Heart left ventricle (tissue), 16 donors: Measurements from ENCODE around the gene INO80C. TPM values are rescaled to one million over a fixed set of nuclear protein-coding genes. Genes with fewer than 3 reads are reported as not detected.

ENCODE experiments used
- ATAC-seq, 4 donors: fragments of 200-7000 bp; cut with Tn5 transposase; one replicate each; pipeline ENCODE4 v1.9.1; 2020 to 2022; ENCODE audit warnings: moderate library complexity in 4 of 4, mild to moderate bottlenecking in 3 of 4, moderate number of reproducible peaks in 1 of 4
- DNase-seq, 5 donors: peaks; one replicate each; pipeline ENCODE4 v3.0.0-alpha.2; 2020
- H3K27ac ChIP-seq, 12 donors: fragments of 200-600 bp; sonication (generic) in 4 of 12; one replicate each; pipeline versions ENCODE4 v1.5.0 to v1.8.0; 2016 to 2022; ENCODE audit warnings: mild to moderate bottlenecking in 2 of 12
- H3K27me3 ChIP-seq, 9 donors: fragments of 200-600 bp; sonication (generic) in 2 of 9; one replicate each; pipeline versions ENCODE4 v1.5.1 to v1.8.0; 2016 to 2022; ENCODE audit warnings: mild to moderate bottlenecking in 3 of 9
- H3K36me3 ChIP-seq, 9 donors: fragments of 200-600 bp; sonication (generic) in 2 of 9; one replicate each; pipeline versions ENCODE4 v1.5.0 to v1.8.0; 2018 to 2022; ENCODE audit warnings: mild to moderate bottlenecking in 2 of 9
- H3K4me1 ChIP-seq, 12 donors: fragments of 200-600 bp; sonication (generic) in 4 of 12; one replicate each; pipeline versions ENCODE4 v1.5.0 to v1.8.0; 2016 to 2022; ENCODE audit warnings: mild to moderate bottlenecking in 3 of 12
- H3K4me3 ChIP-seq, 12 donors: fragments of 200-600 bp; sonication (generic) in 4 of 12; one replicate each; pipeline versions ENCODE4 v1.5.0 to v1.8.0; 2017 to 2022; ENCODE audit warnings: mild to moderate bottlenecking in 9 of 12, moderate library complexity in 4 of 12
- H3K9me3 ChIP-seq, 12 donors: fragments of 200-600 bp; sonication (generic) in 4 of 12; one replicate each; pipeline versions ENCODE4 v1.5.0 to v1.8.0; 2016 to 2022; ENCODE audit warnings: mild to moderate bottlenecking in 1 of 12
- CTCF ChIP-seq, 12 donors: fragments of 200-600 bp; sonication (generic) in 4 of 12; IDR thresholded peaks; one replicate each; pipeline versions ENCODE4 v1.5.0 to v1.8.0; 2018 to 2022; ENCODE audit warnings: antibody characterized with exemption in 12 of 12, mild to moderate bottlenecking in 5 of 12
- POLR2A ChIP-seq, 2 donors: fragments of 450-650 bp; IDR thresholded peaks; one replicate each; pipeline ENCODE4 v1.6.1; 2017; ENCODE audit warnings: antibody characterized with exemption in 2 of 2, mild to moderate bottlenecking in 2 of 2, moderate library complexity in 2 of 2
- WGBS, 4 donors: extraction: QIAGEN DNeasy Blood & Tissue Kit in 2 of 4; methylation state at CpG; one replicate each; pipeline versions ENCODE4 v1.1.5 to v1.1.7; 2013 to 2018; 5-methylcytosine and 5-hydroxymethylcytosine counted together
- intact Hi-C, 10 donors: fragments of 100-400 bp; cut with DNase I; formaldehyde crosslinking; loops; one replicate each; pipeline versions ENCODE4 v1.11.1 to v1.14.2; 2022
- polyA plus RNA-seq, 2 donors: library from polyadenylated mRNA; stranded (reverse); fragments of 200-250 nt; gene quantifications; one replicate each; pipeline ENCODE4 v1.2.3, GENCODE V29; 2013
- total RNA-seq, 9 donors: library from RNA; depleted of rRNA in 2 of 9; stranded (reverse); fragments of >200 nt in 2 of 9; fragmentation: NEBNext Ultra II Directional in 3 of 9; extraction: Animal tissue kit (Norgen Biotek cat#: 25700) in 3 of 9; gene quantifications; one replicate each; pipeline versions ENCODE4 v1.1.0 to v1.2.4, GENCODE V29; 2016 to 2023
- donor health status: ischemic (EF 13 %, LVEDD 7.1; RV severe dilation, severe dysfunction).
- donor health status: healthy with polysubstance abuse.
- donor health status: DM: no; HTN: yes; CAD: no.
- donor health status: DM: no; HTN: no; CAD: no.
- donor health status: ischemic (EF 25% LVEDD 6.9; RV normal size, moderate dysfunction).
- donor health status: ischemic (EF 25% LVEDD 5.7; RV mildly dilated, moderate dysfunction).
- donor health status: healthy.
- donor health status: DM: yes; HTN: yes; CAD: no.
- donor health status: ischemic (EF 35%, LVEDD 5.7; RV mildly dilated, moderate dysfunction).
- donor health status: nonischemic (EF 11% LVEDD 7.7; RV severe dilation, severe dysfunction).
- donor health status: DM: yes; HTN: yes; CAD: no.
- donor health status: PGD.
- donor health status: ischemic (EF 29% LVEDD 5.4; RV normal size, mild dysfunction).
- donor health status: nonischemic (EF 23%, LVEDD 6.1; RV moderate dilation, normal function).

INO80C gene
- total and polyA plus RNA-seq, 11 donors, result 5.6 to 29.0 (median 22.3) TPM

GRCh38 chr18:35466334-35466733 lies 31.4 kb downstream of the INO80C start:
- 69 to 78% (median 73%) methylated on average over 5 to 6 of the region's 6 CpGs for WGBS, 4 donors

GRCh38 chr18:35465329-35465728 lies 32.4 kb downstream of the INO80C start:
- intact Hi-C loops, result no loop called here
- 94 to 98% (median 95%) methylated on average over 1 of the region's 1 CpG for WGBS, 4 donors
- TF ChIP-seq POLR2A (IDR thresholded peaks at IDR 0.05) (no peak), CTCF (IDR thresholded peaks at IDR 0.05) (no peak)
- Histone ChIP-seq H3K27me3 (no peaks in the 10 kb centered on the region), H3K4me1 (peaks cover 0 to 63% (median 37%) of the 10 kb centered on the region in 12 donors), H3K27ac (no peak overlapping the region), H3K4me3 (peak overlapping the region in 1 of 12 donors; percentile 10), H3K9me3 (no peaks in the 10 kb centered on the region), H3K36me3 (peaks cover 0 to 8% (median 0%) of the 10 kb centered on the region in 9 donors)
- ATAC-seq, result no peak
- DNase-seq, result no peak

More at GRCh38 chr18:35466334-35466733, 31.4 kb downstream of the INO80C start:
- no peak for DNase-seq
- H3K27me3 ChIP-seq, result no peaks in the 10 kb centered on the region
- peak overlapping the region in 7 of 12 donors; percentile 15 to 70 (median 62) for H3K27ac ChIP-seq
- H3K4me1 ChIP-seq, result peaks cover 0 to 53% (median 32%) of the 10 kb centered on the region in 12 donors
- H3K36me3 ChIP-seq, result peaks cover 0 to 8% (median 0%) of the 10 kb centered on the region in 9 donors
- no peak for ATAC-seq
- intact Hi-C loops, result no loop called here
- no peaks in the 10 kb centered on the region for H3K9me3 ChIP-seq
- peak overlapping the region in 2 of 12 donors; percentile 9 to 23 for H3K4me3 ChIP-seq
- TF ChIP-seq CTCF (IDR thresholded peaks at IDR 0.05) (no peak), POLR2A (IDR thresholded peaks at IDR 0.05) (no peak)

DNA sequence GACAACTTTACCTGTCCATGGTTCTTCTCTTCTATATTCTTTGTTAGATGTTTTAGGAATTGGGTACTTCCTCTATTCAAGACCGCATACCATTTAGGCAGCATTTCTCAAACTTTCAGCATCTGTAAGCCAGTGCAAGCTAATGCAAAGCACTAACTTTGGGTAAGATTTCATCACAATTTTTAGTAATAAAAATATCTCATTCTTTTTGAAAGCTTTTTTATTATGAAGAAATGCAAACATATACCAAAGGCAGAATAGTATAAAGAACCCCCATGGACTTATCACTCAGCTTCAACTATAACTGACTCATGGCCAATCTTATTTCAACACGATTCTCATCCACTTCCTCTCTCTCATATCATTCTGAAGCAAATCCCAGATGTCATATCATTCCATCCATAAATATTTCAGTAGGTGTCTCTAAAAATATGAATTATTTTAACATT lies 32.9 kb downstream of the INO80C start:
- no peaks in the 10 kb centered on the region for H3K27me3 ChIP-seq
- no peak for DNase-seq
- H3K27ac ChIP-seq, result peak overlapping the region in 1 of 12 donors; percentile 73
- intact Hi-C loops, result loop anchor here in 1 of 10 donors (5.0 kb wide), 1 partner anchor 32 kb away; the partner anchor contains the start of gene INO80C
- no peak for ATAC-seq
- H3K4me1 ChIP-seq, result peaks cover 0 to 68% (median 40%) of the 10 kb centered on the region in 12 donors
- H3K4me3 ChIP-seq, result no peak overlapping the region
- WGBS, 4 donors, result 65 to 71% (median 69%) methylated on average over 2 of the region's 2 CpGs
- H3K36me3 ChIP-seq, result peaks cover 0 to 8% (median 0%) of the 10 kb centered on the region in 9 donors
- H3K9me3 ChIP-seq, result no peaks in the 10 kb centered on the region
- no peak for TF ChIP-seq POLR2A (IDR thresholded peaks at IDR 0.05)
- TF ChIP-seq CTCF (IDR thresholded peaks at IDR 0.05), result no peak

DNA sequence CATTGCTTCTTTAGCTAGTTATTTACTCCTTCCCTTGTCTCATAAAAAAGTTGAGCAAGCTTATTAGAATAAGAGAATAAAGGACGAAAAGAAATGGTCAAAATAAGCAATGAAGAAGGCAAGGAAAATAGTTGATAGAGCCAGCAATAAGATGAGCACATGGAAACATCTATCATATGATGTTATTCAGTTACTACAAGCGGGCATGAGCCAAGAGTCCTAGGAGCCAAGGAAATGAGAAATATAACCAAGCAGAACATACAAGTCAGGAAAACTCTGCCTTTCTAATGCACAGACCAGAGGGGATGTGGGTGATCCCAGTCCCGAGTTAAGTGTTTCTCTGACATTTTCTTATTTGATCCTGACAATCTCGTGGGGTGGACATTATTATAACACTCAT lies 33.9 kb downstream of the INO80C start:
- 76 to 85% (median 80%) methylated on average over 4 of the region's 4 CpGs for WGBS, 4 donors
- no peaks in the 10 kb centered on the region for H3K9me3 ChIP-seq
- no peak overlapping the region for H3K4me3 ChIP-seq
- DNase-seq (no peak), ATAC-seq (no peak)
- TF ChIP-seq POLR2A (IDR thresholded peaks at IDR 0.05), result no peak
- TF ChIP-seq CTCF (IDR thresholded peaks at IDR 0.05), result no peak
- H3K27me3 ChIP-seq, result no peaks in the 10 kb centered on the region
- peak overlapping the region in 8 of 12 donors; percentile 36 to 83 (median 65) for H3K27ac ChIP-seq
- intact Hi-C loops, result loop anchor here in 1 of 10 donors (5.0 kb wide), 1 partner anchor 33 kb away; the partner anchor contains the start of gene INO80C
- H3K4me1 ChIP-seq, result peaks cover 3 to 76% (median 50%) of the 10 kb centered on the region in 12 donors
- H3K36me3 ChIP-seq, result peaks cover 0 to 6% (median 0%) of the 10 kb centered on the region in 9 donors
